Measurements from ENCODE around the gene HSD17B12. TPM values are rescaled to one million over a fixed set of nuclear protein-coding genes. Genes with fewer than 3 reads are reported as not detected.

The HSD17B12 gene
- polyA plus RNA-seq, 3 donors, result 13.3 to 35.5 (median 30.4) TPM

GRCh38 chr11:43819926-43820325, 139.4 kb downstream of the HSD17B12 start:
- Mint-ChIP-seq H3K27ac (no peak overlapping the region), H3K4me3 (no peak overlapping the region), H3K9me3 (no peaks in the 10 kb centered on the region), H3K36me3 (peaks cover 56 to 61% of the 10 kb centered on the region in 2 donors), H3K27me3 (ENCODE audit: low read depth in 3 of 3) (no peaks in the 10 kb centered on the region), H3K4me1 (no peaks in the 10 kb centered on the region)
- H3K9me3 ChIP-seq (replicated peaks in 1 of 2; ENCODE audit: control insufficient read depth in 1 of 2, insufficient read depth in 1 of 2, low read length in 2 of 2), result no peaks in the 10 kb centered on the region
- no peaks in the 10 kb centered on the region for H3K27me3 ChIP-seq (ENCODE audit: control insufficient read depth in 2 of 2, insufficient read depth in 2 of 2, low read length in 2 of 2)
- intact Hi-C loops (cut with micrococcal nuclease), result no loop called here
- no peaks in the 10 kb centered on the region for H4K20me1 ChIP-seq (ENCODE audit: insufficient read depth, low read length)
- no peak overlapping the region for H3K4me3 ChIP-seq (replicated peaks in 1 of 3; ENCODE audit: low read depth in 2 of 3, low read length in 3 of 3)
- no peak overlapping the region for H3K9ac ChIP-seq (ENCODE audit: insufficient read depth, low read length, poor library complexity, severe bottlenecking)
- no peak overlapping the region for H2AFZ ChIP-seq (ENCODE audit: insufficient read depth, low read depth, low read length, poor library complexity, severe bottlenecking)
- no peaks in the 10 kb centered on the region for H3K4me1 ChIP-seq (ENCODE audit: control insufficient read depth in 1 of 2, insufficient read depth in 2 of 2, low read length in 2 of 2)
- no peak for TF ChIP-seq CTCF (IDR thresholded peaks at IDR 0.05)
- no peaks in the 10 kb centered on the region for H3K79me2 ChIP-seq (ENCODE audit: insufficient read depth, low read length)
- H3K4me2 ChIP-seq (replicated peaks; ENCODE audit: extremely low read depth, low read length, poor library complexity, severe bottlenecking), result no peak overlapping the region
- no peak for DNase-seq
- 95% methylated on average over 2 of the region's 2 CpGs for WGBS (ENCODE audit: insufficient coverage)
- peaks cover 12 to 45% of the 10 kb centered on the region in 2 donors for H3K36me3 ChIP-seq (replicated peaks in 1 of 2; ENCODE audit: control insufficient read depth in 1 of 2, insufficient read depth in 2 of 2, low read length in 2 of 2)
- no peak overlapping the region for H3K27ac ChIP-seq (ENCODE audit: low read depth in 1 of 2, low read length in 2 of 2)

GRCh38 chr11:43823316-43823715, 142.8 kb downstream of the HSD17B12 start:
- H3K36me3 Mint-ChIP-seq, result peaks cover 32 to 44% of the 10 kb centered on the region in 2 donors
- H3K4me3 Mint-ChIP-seq, result no peak overlapping the region
- H3K4me2 ChIP-seq (replicated peaks; ENCODE audit: extremely low read depth, low read length, poor library complexity, severe bottlenecking), result no peak overlapping the region

More at GRCh38 chr11:43823316-43823715, 142.8 kb downstream of the HSD17B12 start:
- no peaks in the 10 kb centered on the region for H3K27me3 ChIP-seq (ENCODE audit: control insufficient read depth in 2 of 2, insufficient read depth in 2 of 2, low read length in 2 of 2)
- intact Hi-C loops (cut with micrococcal nuclease), result no loop called here
- WGBS (ENCODE audit: insufficient coverage), result 90% methylated on average over 2 of the region's 6 CpGs
- H3K36me3 ChIP-seq (replicated peaks in 1 of 2; ENCODE audit: control insufficient read depth in 1 of 2, insufficient read depth in 2 of 2, low read length in 2 of 2), result peaks cover 3 to 30% of the 10 kb centered on the region in 2 donors
- no peak for TF ChIP-seq CTCF (IDR thresholded peaks at IDR 0.05)
- no peaks in the 10 kb centered on the region for H4K20me1 ChIP-seq (ENCODE audit: insufficient read depth, low read length)
- H3K9ac ChIP-seq (ENCODE audit: insufficient read depth, low read length, poor library complexity, severe bottlenecking), result no peak overlapping the region
- H3K4me1 ChIP-seq (ENCODE audit: control insufficient read depth in 1 of 2, insufficient read depth in 2 of 2, low read length in 2 of 2), result no peaks in the 10 kb centered on the region
- H3K79me2 ChIP-seq (ENCODE audit: insufficient read depth, low read length), result no peaks in the 10 kb centered on the region
- H3K9me3 ChIP-seq (replicated peaks in 1 of 2; ENCODE audit: control insufficient read depth in 1 of 2, insufficient read depth in 1 of 2, low read length in 2 of 2), result no peaks in the 10 kb centered on the region
- Mint-ChIP-seq H3K27me3 (ENCODE audit: low read depth in 3 of 3) (no peaks in the 10 kb centered on the region), H3K9me3 (no peaks in the 10 kb centered on the region), H3K27ac (peak overlapping the region in 1 of 7 donors; percentile 44), H3K4me1 (no peaks in the 10 kb centered on the region)
- H3K4me3 ChIP-seq (replicated peaks in 1 of 3; ENCODE audit: low read depth in 2 of 3, low read length in 3 of 3), result no peak overlapping the region
- no peak overlapping the region for H3K27ac ChIP-seq (ENCODE audit: low read depth in 1 of 2, low read length in 2 of 2)
- no peak for DNase-seq
- no peak overlapping the region for H2AFZ ChIP-seq (ENCODE audit: insufficient read depth, low read depth, low read length, poor library complexity, severe bottlenecking)
